CD8-positive, alpha-beta memory T cell (primary cell): Measurements from ENCODE around the gene MYH9. TPM values are rescaled to one million over a fixed set of nuclear protein-coding genes. Genes with fewer than 3 reads are reported as not detected.
"Not testable (repeated sequence)": the region's sequence is repeated elsewhere in the genome, so short reads cannot be mapped to it uniquely, and the experiment has no call there.

Experiments used
- CTCF ChIA-PET: fragments of 350-600 bp; sonication (Branson Sonifier 250); formaldehyde crosslinking; loops from one replicate; lab custom pipeline; 2021; ENCODE audit warnings: antibody characterized with exemption; lab: Charles Lee
- POLR2A ChIA-PET: fragments of 350-600 bp; sonication (Branson Sonifier 250); formaldehyde crosslinking; loops from one replicate; lab custom pipeline; 2021; ENCODE audit warnings: antibody characterized with exemption; lab: Charles Lee
- DNase-seq, 5 donors: peaks; one replicate each; pipeline versions ENCODE4 v3.0.0 to v3.0.0-alpha.2; 2020 to 2022; ENCODE audit warnings: mixed read lengths in 1 of 5
- H3K27ac ChIP-seq: one replicate; pipeline ENCODE4 v1.7.0; 2013; ENCODE audit warnings: low read depth, mild to moderate bottlenecking, low read length, moderate library complexity
- H3K27me3 ChIP-seq: 2 replicates; pipeline ENCODE4 v1.7.0; 2013; ENCODE audit warnings: low read length, mild to moderate bottlenecking; ENCODE audit not compliant: insufficient read depth, poor library complexity, severe bottlenecking
- H3K36me3 ChIP-seq: 2 replicates; pipeline ENCODE4 v1.7.0; 2013; ENCODE audit warnings: mild to moderate bottlenecking, low read length, moderate library complexity; ENCODE audit not compliant: insufficient read depth
- H3K4me1 ChIP-seq: 2 replicates; pipeline ENCODE4 v1.7.0; 2013; ENCODE audit warnings: mild to moderate bottlenecking, low read length, moderate library complexity; ENCODE audit not compliant: insufficient read depth
- H3K4me3 ChIP-seq: 2 replicates; pipeline ENCODE4 v1.7.0; 2013; ENCODE audit warnings: mild to moderate bottlenecking, low read length
- H3K9me3 ChIP-seq: 2 replicates; pipeline ENCODE4 v1.7.0; 2013; ENCODE audit warnings: mild to moderate bottlenecking, low read length
- H3K27ac Mint-ChIP-seq, 8 donors: one replicate each; pipeline ENCODE4 v1.8.0; 2020 to 2021; ENCODE audit warnings: mixed read lengths in 8 of 8, mild to moderate bottlenecking in 6 of 8, inconsistent platforms in 3 of 8, moderate library complexity in 3 of 8
- H3K27me3 Mint-ChIP-seq, 2 donors: one replicate each; pipeline ENCODE4 v1.8.0; 2020 to 2021; ENCODE audit warnings: mixed read lengths in 2 of 2, mild to moderate bottlenecking in 1 of 2, moderate library complexity in 1 of 2
- H3K36me3 Mint-ChIP-seq, 3 donors: one replicate each; pipeline ENCODE4 v1.8.0; 2020 to 2021; ENCODE audit warnings: mixed read lengths in 3 of 3, inconsistent platforms in 1 of 3, mild to moderate bottlenecking in 1 of 3
- H3K4me1 Mint-ChIP-seq, 3 donors: one replicate each; pipeline ENCODE4 v1.8.0; 2020 to 2021; ENCODE audit warnings: mixed read lengths in 3 of 3, inconsistent platforms in 1 of 3, mild to moderate bottlenecking in 1 of 3
- H3K4me3 Mint-ChIP-seq, 7 donors: one replicate each; pipeline ENCODE4 v1.8.0; 2020 to 2021; ENCODE audit warnings: mixed read lengths in 7 of 7, mild to moderate bottlenecking in 6 of 7, moderate library complexity in 4 of 7, inconsistent platforms in 2 of 7
- H3K9me3 Mint-ChIP-seq, 5 donors: one replicate each; pipeline ENCODE4 v1.8.0; 2020 to 2022; ENCODE audit warnings: mixed read lengths in 5 of 5, mild to moderate bottlenecking in 3 of 5, moderate library complexity in 2 of 5, inconsistent platforms in 1 of 5
- polyA plus RNA-seq: library from polyadenylated mRNA; unstranded; fragments of 300-500 nt; fragmentation: Illumina TruSeq; gene quantifications from one replicate; pipeline ENCODE4 v1.2.3, GENCODE V29; 2021
- total RNA-seq, 2 experiments: library from RNA; stranded (reverse); gene quantifications; one replicate each; pipeline ENCODE4 v1.2.3, GENCODE V29; 2021

MYH9 gene
- total and polyA plus RNA-seq, 3 experiments from 2014 or later: 425 to 684 (median 680) TPM

- POLR2A ChIA-PET: interaction anchor here (0.5 to 2.1 kb wide), 5 partner anchors 13 to 33 kb away, joined by 3 to 7 read pairs (median 4); partner anchors contain the start of gene APOL2
- H3K4me1 Mint-ChIP-seq: peaks cover 52 to 62% (median 55%) of the 10 kb centered on the region in 3 donors
- peaks cover 0 to 43% (median 8%) of the 10 kb centered on the region in 3 donors for H3K36me3 Mint-ChIP-seq
- Histone ChIP-seq H3K27ac (peak overlapping the region; percentile 58), H3K4me3 (peak overlapping the region; percentile 74), H3K36me3 (peaks cover 5% of the 10 kb centered on the region), H3K4me1 (peaks cover 46% of the 10 kb centered on the region), H3K9me3 (no peaks in the 10 kb centered on the region), H3K27me3 (no peaks in the 10 kb centered on the region)
- peak overlapping the region; percentile 88 to 99 (median 96) for H3K4me3 Mint-ChIP-seq
- no peaks in the 10 kb centered on the region for H3K27me3 Mint-ChIP-seq
- CTCF ChIA-PET: interaction anchor here (0.9 to 1.7 kb wide), 3 partner anchors 14 to 24 kb away, joined by 3 to 11 read pairs (median 5); partner anchors contain the start of gene APOL2
- no peaks in the 10 kb centered on the region for H3K9me3 Mint-ChIP-seq
- H3K27ac Mint-ChIP-seq: peak overlapping the region; percentile 72 to 99 (median 97)
- no peak for DNase-seq
These were observed 134.0 kb downstream of the MYH9 start for GRCh38 chr22:36253523-36254490.

DNA sequence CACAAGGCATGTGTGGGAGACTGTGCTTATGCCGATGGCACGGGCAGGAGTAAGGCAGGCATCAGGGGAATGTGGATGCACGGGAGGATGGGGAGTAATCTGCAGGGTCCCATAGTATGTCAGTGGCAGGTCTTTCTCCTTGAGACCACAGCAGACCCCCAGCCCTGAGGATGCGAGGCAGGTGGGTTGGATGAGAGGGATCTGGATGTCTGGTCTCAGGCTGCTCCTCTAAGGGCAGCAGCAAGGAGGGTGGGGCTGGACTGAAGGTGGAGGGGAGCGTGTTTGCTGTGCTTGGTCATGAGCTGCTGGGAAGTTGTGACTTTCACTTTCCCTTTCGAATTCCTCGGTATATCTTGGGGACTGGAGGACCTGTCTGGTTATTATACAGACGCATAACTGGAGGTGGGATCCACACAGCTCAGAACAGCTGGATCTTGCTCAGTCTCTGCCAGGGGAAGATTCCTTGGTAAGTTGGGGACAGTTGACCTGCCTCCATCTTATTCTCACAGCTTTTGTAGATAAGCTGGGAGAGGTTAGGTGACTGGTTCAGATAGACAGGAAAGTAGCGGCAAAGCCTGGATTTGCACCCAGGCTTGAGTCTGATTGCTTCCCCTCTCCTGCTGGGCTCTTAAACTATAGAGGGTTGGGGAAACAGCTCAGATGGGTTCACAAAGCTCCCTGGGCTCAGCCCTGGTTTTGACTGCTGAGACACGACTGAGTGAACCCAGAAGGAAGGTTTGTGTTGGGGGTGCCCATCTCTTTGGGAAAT lies 134.8 kb downstream of the MYH9 start, which contains the start of gene APOL1:
Gene APOL1, plus strand, starts transcription at position 380 of the 769 bp plus-strand sequence. CDS start 1,823 bp downstream, outside the sequence.
- H3K4me3 Mint-ChIP-seq: peak within 1 kb of the TSS; percentile 88 to 99 (median 96)
- Histone ChIP-seq H3K36me3 (peaks cover 5% of the 10 kb centered on the region), H3K4me1 (peaks cover 38% of the 10 kb centered on the region), H3K27me3 (no peaks in the 10 kb centered on the region), H3K27ac (peak within 1 kb of the TSS; percentile 58), H3K4me3 (peak within 1 kb of the TSS; percentile 74), H3K9me3 (no peaks in the 10 kb centered on the region)
- no peaks in the 10 kb centered on the region for H3K9me3 Mint-ChIP-seq
- peak within 1 kb of the TSS; percentile 76 to 99 (median 97) for H3K27ac Mint-ChIP-seq
- peaks cover 44 to 53% (median 46%) of the 10 kb centered on the region in 3 donors for H3K4me1 Mint-ChIP-seq
- ChIA-PET POLR2A (interaction anchor here (0.5 to 2.1 kb wide), 5 partner anchors 13 to 34 kb away, joined by 3 to 7 read pairs (median 4); partner anchors contain the start of gene APOL2), CTCF (interaction anchor here (0.9 to 1.7 kb wide), 4 partner anchors 14 to 35 kb away, joined by 3 to 11 read pairs (median 4); partner anchors contain the start of gene APOL2)
- peaks cover 0 to 34% (median 8%) of the 10 kb centered on the region in 3 donors for H3K36me3 Mint-ChIP-seq
- peak in 4 of 5 donors; percentile 39 to 70 (median 62) for DNase-seq
- no peaks in the 10 kb centered on the region for H3K27me3 Mint-ChIP-seq

DNA sequence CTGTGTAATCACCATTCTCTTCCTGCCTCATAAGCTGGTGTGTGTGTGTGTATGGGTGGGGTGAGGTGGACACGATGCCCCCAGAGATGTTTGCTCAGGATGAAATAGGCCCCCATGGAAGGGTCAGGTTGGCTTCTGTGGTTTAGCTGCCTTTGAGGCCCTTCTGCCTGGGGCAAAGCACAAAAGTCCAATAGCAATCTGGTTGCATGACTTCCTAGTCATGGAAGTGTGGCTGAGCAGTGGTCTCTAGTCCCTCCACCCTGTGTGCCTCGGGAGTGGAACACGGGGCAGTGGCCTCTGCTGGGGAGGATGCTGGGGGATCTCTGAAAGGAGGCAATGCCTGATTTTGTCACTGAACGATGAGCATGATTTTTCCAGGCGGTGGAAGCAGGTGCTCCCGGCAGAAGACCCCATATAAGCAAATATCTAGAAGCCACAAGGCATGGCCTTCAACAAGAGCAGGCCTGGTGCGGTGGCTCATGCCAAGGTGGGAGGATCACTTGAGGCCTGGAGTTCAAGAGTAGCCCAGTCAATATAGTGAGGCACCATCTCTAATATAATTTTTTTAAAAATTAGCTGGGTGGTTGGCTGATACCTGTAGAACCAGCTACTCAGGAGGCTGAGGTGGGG lies 135.7 kb downstream of the MYH9 start:
- ChIA-PET POLR2A (interaction anchor here (0.5 to 2.1 kb wide), 3 partner anchors 12 to 26 kb away, joined by 4 to 11 read pairs (median 5); partner anchors contain the start of gene APOL2), CTCF (interaction anchor here (1.2 kb wide), 1 partner anchor 34 kb away, joined by 3 read pairs; no protein-coding TSS in a partner anchor)
- peaks cover 0 to 27% (median 8%) of the 10 kb centered on the region in 3 donors for H3K36me3 Mint-ChIP-seq
- H3K4me1 Mint-ChIP-seq: peaks cover 39 to 47% (median 43%) of the 10 kb centered on the region in 3 donors
- peak overlapping the region in 6 of 7 donors; percentile 88 to 99 (median 96) for H3K4me3 Mint-ChIP-seq
- H3K9me3 ChIP-seq, H3K27me3 ChIP-seq, H3K9me3 Mint-ChIP-seq, DNase-seq, H3K27ac ChIP-seq, H3K36me3 ChIP-seq, H3K27me3 Mint-ChIP-seq, H3K4me3 ChIP-seq: not testable (repeated sequence)
- H3K4me1 ChIP-seq: peaks cover 36% of the 10 kb centered on the region
- peak overlapping the region; percentile 76 to 99 (median 97) for H3K27ac Mint-ChIP-seq

GRCh38 chr22:36250292-36250960 lies 137.3 kb downstream of the MYH9 start:
- H3K27me3 Mint-ChIP-seq: not testable (repeated sequence)

DNA sequence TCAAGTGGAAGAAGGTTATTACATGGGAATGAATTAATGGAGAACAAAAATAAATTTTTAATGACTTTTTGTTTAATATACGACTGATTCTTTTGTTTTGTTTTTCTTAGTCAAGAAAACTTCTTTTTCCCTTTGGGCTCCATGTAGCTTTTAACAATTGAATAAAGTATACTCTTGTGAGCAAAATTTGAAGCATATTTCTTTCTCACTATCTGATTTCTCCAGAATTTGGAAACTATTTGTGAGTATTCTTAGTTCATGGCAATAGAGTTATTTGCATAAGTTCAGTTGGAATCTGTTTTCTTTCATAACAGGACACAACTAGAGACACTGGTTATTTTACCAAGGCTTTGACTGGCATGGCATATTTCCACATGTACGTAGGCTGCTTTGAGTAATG lies 138.6 kb downstream of the MYH9 start:
- ChIA-PET CTCF (interaction anchor here (1.6 kb wide), 1 partner anchor 10 kb away, joined by 7 read pairs; the partner anchor contains the start of gene APOL2), POLR2A (no interaction called here)
- Histone ChIP-seq H3K27ac (no peak overlapping the region), H3K27me3 (no peaks in the 10 kb centered on the region), H3K9me3 (no peaks in the 10 kb centered on the region), H3K4me1 (peaks cover 15% of the 10 kb centered on the region), H3K4me3 (no peak overlapping the region), H3K36me3 (no peaks in the 10 kb centered on the region)
- DNase-seq: no peak
- H3K9me3 Mint-ChIP-seq: no peaks in the 10 kb centered on the region
- no peak overlapping the region for H3K27ac Mint-ChIP-seq
- peaks cover 0 to 8% (median 0%) of the 10 kb centered on the region in 3 donors for H3K36me3 Mint-ChIP-seq
- peaks cover 18% of the 10 kb centered on the region in 3 donors for H3K4me1 Mint-ChIP-seq
- peaks cover 0 to 7% of the 10 kb centered on the region in 2 donors for H3K27me3 Mint-ChIP-seq
- H3K4me3 Mint-ChIP-seq: no peak overlapping the region

More at GRCh38 chr22:36250292-36250960, 137.3 kb downstream of the MYH9 start:
- not testable (repeated sequence) for H3K4me3 ChIP-seq, H3K27ac ChIP-seq, DNase-seq, H3K36me3 ChIP-seq, H3K9me3 ChIP-seq, H3K27me3 ChIP-seq, H3K9me3 Mint-ChIP-seq
- Mint-ChIP-seq H3K4me3 (peak overlapping the region in 2 of 7 donors; percentile 50 to 55), H3K4me1 (peaks cover 26 to 31% (median 27%) of the 10 kb centered on the region in 3 donors), H3K27ac (peak overlapping the region in 3 of 8 donors; percentile 25 to 69 (median 38)), H3K36me3 (peaks cover 0 to 13% (median 0%) of the 10 kb centered on the region in 3 donors)
- ChIA-PET POLR2A (interaction anchor here (0.7 kb wide), 1 partner anchor 225 kb away, joined by 5 read pairs; no protein-coding TSS in a partner anchor), CTCF (interaction anchor here (1.6 kb wide), 1 partner anchor 11 kb away, joined by 7 read pairs; the partner anchor contains the start of gene APOL2)
- peaks cover 26% of the 10 kb centered on the region for H3K4me1 ChIP-seq

DNA sequence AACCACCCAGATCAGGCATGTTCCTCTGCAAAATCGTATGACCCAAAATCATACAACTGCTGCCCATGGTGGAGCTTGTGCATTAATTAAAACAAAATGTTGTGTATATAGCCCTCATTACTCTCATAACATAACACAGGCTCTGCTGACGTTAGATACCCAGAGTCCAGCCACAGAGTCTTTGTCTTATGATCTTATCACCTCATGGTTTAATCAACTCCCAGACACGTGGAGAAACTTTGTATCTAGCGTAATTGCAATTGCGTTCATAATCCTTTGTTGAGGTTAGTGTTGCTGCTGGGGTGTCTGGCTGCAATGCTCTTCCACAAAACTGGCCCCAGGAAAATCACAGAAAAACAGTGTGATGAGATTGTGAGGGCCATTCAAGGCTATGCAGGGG lies 139.8 kb downstream of the MYH9 start:
- ChIA-PET POLR2A (no interaction called here), CTCF (interaction anchor here (0.9 kb wide), 1 partner anchor 10 kb away, joined by 3 read pairs; no protein-coding TSS in a partner anchor)
- Mint-ChIP-seq H3K27me3 (peaks cover 0 to 7% of the 10 kb centered on the region in 2 donors), H3K9me3 (peaks cover 0 to 4% (median 2%) of the 10 kb centered on the region in 5 donors), H3K27ac (no peak overlapping the region), H3K4me3 (peak overlapping the region in 1 of 7 donors; percentile 36), H3K36me3 (peaks cover 0 to under 1% (median 0%) of the 10 kb centered on the region in 3 donors), H3K4me1 (peaks cover 5 to 6% (median 6%) of the 10 kb centered on the region in 3 donors)
- Histone ChIP-seq H3K27me3 (no peaks in the 10 kb centered on the region), H3K36me3 (no peaks in the 10 kb centered on the region), H3K9me3 (no peaks in the 10 kb centered on the region), H3K4me1 (peaks cover 5% of the 10 kb centered on the region), H3K4me3 (no peak overlapping the region), H3K27ac (no peak overlapping the region)
- DNase-seq: no peak
